HEK293 (cell line): Measurements from ENCODE around the gene SLC39A5.
A peak's percentile ranks its signal among the peaks of the same experiment; 100 is the strongest.

ENCODE experiments used
- BCL11B ChIP-seq: fragments of 450-650 bp; formaldehyde crosslinking; IDR thresholded peaks from 2 replicates; pipeline ENCODE4 v1.5.1; 2016; ENCODE audit warnings: low read depth, missing biosample characterization, missing genetic modification characterization
- GLIS1 ChIP-seq: fragments of 450-650 bp; formaldehyde crosslinking; IDR thresholded peaks from 2 replicates; pipeline ENCODE4 v1.5.1; 2016; ENCODE audit warnings: missing biosample characterization, missing genetic modification characterization
- KLF16 ChIP-seq: fragments of 450-650 bp; formaldehyde crosslinking; IDR thresholded peaks from 2 replicates; pipeline ENCODE4 v1.5.1; 2017; ENCODE audit warnings: missing biosample characterization, missing genetic modification characterization
- MEIS1 ChIP-seq: sonication (generic); formaldehyde crosslinking; IDR thresholded peaks from 2 replicates; pipeline ENCODE4 v1.8.1; 2022; ENCODE audit warnings: missing genetic modification reagents, mild to moderate bottlenecking, borderline replicate concordance
- MYNN ChIP-seq: fragments of 450-650 bp; formaldehyde crosslinking; IDR thresholded peaks from 2 replicates; pipeline ENCODE4 v1.5.1; 2016; ENCODE audit warnings: missing biosample characterization, missing genetic modification characterization, borderline replicate concordance
- OSR2 ChIP-seq: fragments of 450-650 bp; formaldehyde crosslinking; IDR thresholded peaks from 2 replicates; pipeline ENCODE4 v1.5.1; 2016; ENCODE audit warnings: missing biosample characterization, missing genetic modification characterization
- SCRT2 ChIP-seq: fragments of 450-650 bp; formaldehyde crosslinking; IDR thresholded peaks from 2 replicates; pipeline ENCODE4 v1.5.1; 2016; ENCODE audit warnings: missing biosample characterization, missing genetic modification characterization
- TCF7L2 ChIP-seq: IDR thresholded peaks from 2 replicates; pipeline ENCODE4 v1.6.1; 2011; ENCODE audit warnings: low read depth, mild to moderate bottlenecking, inconsistent platforms, low read length, moderate library complexity, borderline replicate concordance
- ZBTB1 ChIP-seq: fragments of 450-650 bp; formaldehyde crosslinking; IDR thresholded peaks from 2 replicates; pipeline ENCODE4 v1.5.1; 2016; ENCODE audit warnings: missing biosample characterization, missing genetic modification characterization
- ZBTB26 ChIP-seq: fragments of 450-650 bp; formaldehyde crosslinking; optimal IDR thresholded peaks from 2 replicates; pipeline ENCODE3; 2016; ENCODE audit warnings: missing biosample characterization, mild to moderate bottlenecking, missing genetic modification characterization
- ZBTB48 ChIP-seq: fragments of 450-650 bp; formaldehyde crosslinking; IDR thresholded peaks from 2 replicates; pipeline ENCODE4 v1.5.1; 2016; ENCODE audit warnings: missing biosample characterization, missing genetic modification characterization
- ZEB2 ChIP-seq: fragments of 450-650 bp; formaldehyde crosslinking; IDR thresholded peaks from 2 replicates; pipeline ENCODE4 v1.5.1; 2016; ENCODE audit warnings: missing biosample characterization, missing genetic modification characterization
- ZNF10 ChIP-seq: fragments of 450-650 bp; formaldehyde crosslinking; IDR thresholded peaks from 2 replicates; pipeline ENCODE4 v1.5.1; 2017; ENCODE audit warnings: missing biosample characterization, missing genetic modification characterization
- ZNF132 ChIP-seq: fragments of 450-650 bp; formaldehyde crosslinking; IDR thresholded peaks from 2 replicates; pipeline ENCODE4 v1.5.1; 2017; ENCODE audit warnings: missing biosample characterization, missing genetic modification characterization, borderline replicate concordance
- ZNF148 ChIP-seq: fragments of 450-650 bp; formaldehyde crosslinking; IDR thresholded peaks from 2 replicates; pipeline ENCODE4 v1.5.0; 2017; ENCODE audit warnings: missing biosample characterization, missing genetic modification characterization, borderline replicate concordance
- ZNF157 ChIP-seq: fragments of 450-650 bp; formaldehyde crosslinking; IDR thresholded peaks from 2 replicates; pipeline ENCODE4 v1.5.1; 2016; ENCODE audit warnings: missing biosample characterization, missing genetic modification characterization
- ZNF248 ChIP-seq: fragments of 450-650 bp; formaldehyde crosslinking; IDR thresholded peaks from 2 replicates; pipeline ENCODE4 v1.5.1; 2017; ENCODE audit warnings: missing biosample characterization, missing genetic modification characterization
- ZNF266 ChIP-seq: fragments of 450-650 bp; formaldehyde crosslinking; IDR thresholded peaks from 2 replicates; pipeline ENCODE4 v1.5.1; 2016; ENCODE audit warnings: missing biosample characterization, missing genetic modification characterization, low read depth
- ZNF280D ChIP-seq: fragments of 450-650 bp; formaldehyde crosslinking; IDR thresholded peaks from 2 replicates; pipeline ENCODE4 v1.5.1; 2016; ENCODE audit warnings: missing biosample characterization, missing genetic modification characterization
- ZNF292 ChIP-seq: fragments of 450-650 bp; formaldehyde crosslinking; IDR thresholded peaks from 2 replicates; pipeline ENCODE4 v1.5.1; 2016; ENCODE audit warnings: low read depth, missing biosample characterization, missing genetic modification characterization, borderline replicate concordance
- ZNF324 ChIP-seq: fragments of 450-650 bp; formaldehyde crosslinking; IDR thresholded peaks from 2 replicates; pipeline ENCODE4 v1.5.1; 2016; ENCODE audit warnings: missing biosample characterization, missing genetic modification characterization
- ZNF350 ChIP-seq: fragments of 450-650 bp; formaldehyde crosslinking; IDR thresholded peaks from 2 replicates; pipeline ENCODE4 v1.5.0; 2017; ENCODE audit warnings: missing biosample characterization, mild to moderate bottlenecking, missing genetic modification characterization
- ZNF426 ChIP-seq: fragments of 450-650 bp; formaldehyde crosslinking; IDR thresholded peaks from 2 replicates; pipeline ENCODE4 v1.5.1; 2017; ENCODE audit warnings: missing biosample characterization, missing genetic modification characterization, mild to moderate bottlenecking, inconsistent platforms, moderate library complexity
- ZNF433 ChIP-seq: fragments of 450-650 bp; formaldehyde crosslinking; IDR thresholded peaks from 2 replicates; pipeline ENCODE4 v1.5.1; 2016; ENCODE audit warnings: missing biosample characterization, missing genetic modification characterization, low read depth
- ZNF544 ChIP-seq: fragments of 450-650 bp; formaldehyde crosslinking; IDR thresholded peaks from 2 replicates; pipeline ENCODE4 v1.5.0; 2017; ENCODE audit warnings: missing biosample characterization, missing genetic modification characterization
- ZNF560 ChIP-seq: fragments of 450-650 bp; formaldehyde crosslinking; IDR thresholded peaks from 2 replicates; pipeline ENCODE4 v1.5.1; 2017; ENCODE audit warnings: missing biosample characterization, missing genetic modification characterization, borderline replicate concordance
- ZNF571 ChIP-seq: fragments of 450-650 bp; formaldehyde crosslinking; IDR thresholded peaks from 2 replicates; pipeline ENCODE4 v1.5.0; 2017; ENCODE audit warnings: missing biosample characterization, missing genetic modification characterization
- ZNF629 ChIP-seq: fragments of 450-650 bp; formaldehyde crosslinking; IDR thresholded peaks from 2 replicates; pipeline ENCODE4 v1.5.1; 2017; ENCODE audit warnings: missing biosample characterization, missing genetic modification characterization
- ZNF670 ChIP-seq: fragments of 450-650 bp; formaldehyde crosslinking; IDR thresholded peaks from 2 replicates; pipeline ENCODE4 v1.5.1; 2016; ENCODE audit warnings: missing biosample characterization, missing genetic modification characterization, low read depth
- ZNF701 ChIP-seq: fragments of 450-650 bp; formaldehyde crosslinking; IDR thresholded peaks from 2 replicates; pipeline ENCODE4 v1.5.1; 2016; ENCODE audit warnings: missing biosample characterization, missing genetic modification characterization
- ZNF747 ChIP-seq: fragments of 450-650 bp; formaldehyde crosslinking; IDR thresholded peaks from 2 replicates; pipeline ENCODE4 v1.5.1; 2016; ENCODE audit warnings: missing biosample characterization, missing genetic modification characterization
- ZNF791 ChIP-seq: fragments of 450-650 bp; formaldehyde crosslinking; IDR thresholded peaks from 2 replicates; pipeline ENCODE4 v1.5.1; 2016; ENCODE audit warnings: missing biosample characterization, missing genetic modification characterization
- ZNF837 ChIP-seq: fragments of 450-650 bp; formaldehyde crosslinking; IDR thresholded peaks from 2 replicates; pipeline ENCODE4 v1.5.1; 2016; ENCODE audit warnings: missing biosample characterization, missing genetic modification characterization
- ZSCAN18 ChIP-seq: fragments of 450-650 bp; formaldehyde crosslinking; IDR thresholded peaks from 2 replicates; pipeline ENCODE4 v1.5.1; 2016; ENCODE audit warnings: missing biosample characterization, missing genetic modification characterization

Gene SLC39A5

GRCh38 chr12:56221232-56221756 is 8.6 kb upstream of the SLC39A5 start (continued):
- TF ChIP-seq ZNF629 (tag by site-specific recombination) = no peak
- no peak for TF ChIP-seq ZNF670
- TF ChIP-seq ZNF266 (tag by site-specific recombination) = no peak
- TF ChIP-seq ZNF544 (tag by site-specific recombination) = no peak
- no peak for TF ChIP-seq ZNF292 (tag by site-specific recombination)
- peak; percentile 77; the same call in 1 of the 2 replicates for TF ChIP-seq ZNF324
- TF ChIP-seq BCL11B (tag by site-specific recombination) = no peak
- peak; percentile 57; the same call in 1 of the 2 replicates for TF ChIP-seq GLIS1 (tag by site-specific recombination)
- TF ChIP-seq KLF16 (tag by site-specific recombination) = no peak; the same call in 1 of the 2 replicates
- no peak for TF ChIP-seq ZNF747
- peak; percentile 48; the same call in 1 of the 2 replicates for TF ChIP-seq ZEB2 (tag by site-specific recombination)
- 0 out of 2 replicates have a peak, but pooled peaks have one; percentile 11 for TF ChIP-seq ZNF280D (tag by site-specific recombination)
- no peak for TF ChIP-seq ZNF426 (tag by site-specific recombination)
- TF ChIP-seq ZSCAN18 (tag by site-specific recombination) = 0 out of 2 replicates have a peak, but pooled peaks have one; percentile 51
- TF ChIP-seq ZNF350 (tag by site-specific recombination) = no peak
- TF ChIP-seq ZNF157 (tag by site-specific recombination) = no peak
- no peak for TF ChIP-seq ZNF571 (tag by site-specific recombination)
- TF ChIP-seq ZNF837 (tag by site-specific recombination) = no peak
- TF ChIP-seq ZNF433 = no peak
- no peak for TF ChIP-seq ZNF132
- no peak for TF ChIP-seq ZNF560 (tag by site-specific recombination)
- no peak for TF ChIP-seq SCRT2 (tag by site-specific recombination)
- no peak for TF ChIP-seq MYNN
- no peak for TF ChIP-seq OSR2 (tag by site-specific recombination)
- TF ChIP-seq ZNF701 (tag by site-specific recombination) = no peak
- TF ChIP-seq ZBTB26 = no peak
- no peak for TF ChIP-seq ZNF148 (tag by site-specific recombination)
- TF ChIP-seq ZBTB1 (tag by site-specific recombination) = no peak
- TF ChIP-seq MEIS1 (CRISPR knock-in tag) = no peak
- 0 out of 2 replicates have a peak, but pooled peaks have one; percentile 71 for TF ChIP-seq ZBTB48 (tag by site-specific recombination)
- TF ChIP-seq TCF7L2 = no peak
- TF ChIP-seq ZNF10 (tag by site-specific recombination) = no peak
- no peak for TF ChIP-seq ZNF248
- no peak for TF ChIP-seq ZNF791 (tag by site-specific recombination)
